SK-N-SH (cell line): Measurements from ENCODE around the gene SPAG5.

ENCODE experiments used
- FOXM1 ChIP-seq: IDR thresholded peaks from 2 replicates; pipeline ENCODE4 v1.4.0; 2012; ENCODE audit warnings: low read depth, mild to moderate bottlenecking
- RXRA ChIP-seq: IDR thresholded peaks from 2 replicates; pipeline ENCODE4 v1.4.0; 2012; ENCODE audit warnings: low read depth, mild to moderate bottlenecking, borderline replicate concordance
- SIN3A ChIP-seq: IDR thresholded peaks from 2 replicates; pipeline ENCODE4 v1.6.1; 2012; ENCODE audit warnings: low read depth, mild to moderate bottlenecking, low read length, moderate library complexity, borderline replicate concordance
- TF ChIP-seq, protein P1 (sequence below): fragments of 200-600 bp; sonication (generic); IDR thresholded peaks from 2 replicates; pipeline ENCODE4 v1.6.1; 2017; ENCODE audit warnings: antibody characterized with exemption, mild to moderate bottlenecking, moderate library complexity

DNA sequence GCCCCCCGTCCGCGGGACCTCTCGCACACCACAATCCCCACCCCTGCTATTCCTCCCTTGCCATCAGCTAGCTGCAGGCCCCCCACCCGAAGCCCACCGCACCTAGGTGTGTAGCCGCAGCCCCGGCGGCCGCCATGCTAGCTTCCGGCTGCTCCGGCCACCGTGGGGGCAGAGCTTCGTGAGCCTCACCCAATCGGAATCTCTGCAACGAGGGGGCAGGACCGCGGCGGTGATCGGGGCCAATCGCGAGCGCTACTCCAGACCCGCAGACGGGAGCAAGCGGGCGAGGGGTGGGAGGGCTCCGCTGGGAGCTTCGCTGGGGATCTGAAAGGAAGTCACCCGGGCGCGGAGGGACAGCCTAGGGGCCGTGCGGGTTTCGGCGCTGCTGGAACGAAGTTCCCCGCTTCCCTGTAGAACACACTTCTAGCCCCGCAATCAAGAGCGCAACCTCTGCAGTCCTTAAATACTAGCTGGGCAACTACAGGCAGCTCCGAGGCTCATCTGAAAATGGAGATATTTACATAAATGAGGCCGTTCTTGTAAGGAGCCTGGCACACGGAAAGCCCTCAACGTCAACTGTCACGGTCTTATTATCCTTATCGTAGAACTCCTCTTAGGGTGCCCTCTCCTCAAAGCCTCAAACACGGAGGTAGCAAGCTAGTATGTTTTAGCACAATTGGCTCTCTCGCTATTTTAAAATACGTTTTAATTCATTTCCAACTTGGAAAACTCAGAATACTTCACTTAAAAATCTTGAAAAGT is 27.3 kb downstream of the SPAG5 start, which contains the start of gene PIGS:
- TF ChIP-seq, protein P1, sequence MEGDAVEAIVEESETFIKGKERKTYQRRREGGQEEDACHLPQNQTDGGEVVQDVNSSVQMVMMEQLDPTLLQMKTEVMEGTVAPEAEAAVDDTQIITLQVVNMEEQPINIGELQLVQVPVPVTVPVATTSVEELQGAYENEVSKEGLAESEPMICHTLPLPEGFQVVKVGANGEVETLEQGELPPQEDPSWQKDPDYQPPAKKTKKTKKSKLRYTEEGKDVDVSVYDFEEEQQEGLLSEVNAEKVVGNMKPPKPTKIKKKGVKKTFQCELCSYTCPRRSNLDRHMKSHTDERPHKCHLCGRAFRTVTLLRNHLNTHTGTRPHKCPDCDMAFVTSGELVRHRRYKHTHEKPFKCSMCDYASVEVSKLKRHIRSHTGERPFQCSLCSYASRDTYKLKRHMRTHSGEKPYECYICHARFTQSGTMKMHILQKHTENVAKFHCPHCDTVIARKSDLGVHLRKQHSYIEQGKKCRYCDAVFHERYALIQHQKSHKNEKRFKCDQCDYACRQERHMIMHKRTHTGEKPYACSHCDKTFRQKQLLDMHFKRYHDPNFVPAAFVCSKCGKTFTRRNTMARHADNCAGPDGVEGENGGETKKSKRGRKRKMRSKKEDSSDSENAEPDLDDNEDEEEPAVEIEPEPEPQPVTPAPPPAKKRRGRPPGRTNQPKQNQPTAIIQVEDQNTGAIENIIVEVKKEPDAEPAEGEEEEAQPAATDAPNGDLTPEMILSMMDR = no peak
- TF ChIP-seq FOXM1 (no peak), RXRA (no peak), SIN3A (peak; percentile 35; the same call in 1 of the 2 replicates)
